GM12872 (cell line): ENCODE data around the gene SCG5.

Experiments
- CTCF ChIP-seq: IDR thresholded peaks from 3 replicates; pipeline ENCODE4 v1.5.1; 2011; ENCODE audit warnings: low read depth, mild to moderate bottlenecking, low read length, moderate library complexity; ENCODE audit not compliant: insufficient read depth

The SCG5 gene

DNA sequence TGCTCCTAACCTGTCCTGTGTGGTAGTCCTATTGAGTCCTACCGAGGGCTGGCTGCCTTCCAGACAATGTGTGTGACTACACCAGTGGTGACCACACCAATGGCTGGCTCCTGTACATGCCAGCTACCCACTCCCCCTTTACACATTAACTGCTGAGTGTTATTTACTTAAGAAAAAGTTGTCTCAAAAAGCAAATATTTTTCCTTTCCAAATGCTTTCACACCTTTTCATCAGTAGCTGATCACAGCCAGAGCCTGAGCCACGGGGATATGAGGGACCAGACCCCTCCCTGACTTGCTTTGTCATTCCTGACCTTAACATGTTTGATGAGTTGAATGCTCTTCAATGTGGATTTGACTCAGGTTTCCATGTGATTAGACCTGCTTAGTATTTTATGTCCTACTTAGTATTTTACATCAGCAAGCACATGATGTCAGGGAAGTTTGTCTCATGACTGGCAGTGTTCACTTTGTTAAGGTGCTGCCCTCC lies 46.7 kb downstream of the SCG5 start:
- TF ChIP-seq CTCF, result no peak

- no peak for TF ChIP-seq CTCF
These were observed 49.6 kb downstream of the SCG5 start for GRCh38 chr15:32690941-32691688.

DNA sequence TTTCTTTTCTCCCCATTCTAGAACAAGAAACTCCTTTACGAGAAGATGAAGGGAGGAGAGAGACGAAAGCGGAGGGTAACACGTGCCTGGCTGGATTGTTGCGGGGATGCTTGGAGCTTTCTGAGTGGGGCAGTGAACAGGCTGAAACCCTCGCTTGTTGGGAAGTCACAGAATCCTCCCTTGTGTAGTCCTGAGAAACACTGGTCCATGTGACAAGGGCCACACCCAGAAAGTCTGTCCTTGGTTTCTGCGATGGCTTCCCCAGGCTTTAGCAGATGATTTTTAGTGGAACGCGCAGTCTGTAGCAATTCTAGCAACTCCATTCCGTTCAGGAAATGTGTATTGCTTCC lies 50.2 kb downstream of the SCG5 start:
- TF ChIP-seq CTCF, result no peak

GRCh38 chr15:32692286-32692685 lies 50.8 kb downstream of the SCG5 start:
- TF ChIP-seq CTCF, result no peak

DNA sequence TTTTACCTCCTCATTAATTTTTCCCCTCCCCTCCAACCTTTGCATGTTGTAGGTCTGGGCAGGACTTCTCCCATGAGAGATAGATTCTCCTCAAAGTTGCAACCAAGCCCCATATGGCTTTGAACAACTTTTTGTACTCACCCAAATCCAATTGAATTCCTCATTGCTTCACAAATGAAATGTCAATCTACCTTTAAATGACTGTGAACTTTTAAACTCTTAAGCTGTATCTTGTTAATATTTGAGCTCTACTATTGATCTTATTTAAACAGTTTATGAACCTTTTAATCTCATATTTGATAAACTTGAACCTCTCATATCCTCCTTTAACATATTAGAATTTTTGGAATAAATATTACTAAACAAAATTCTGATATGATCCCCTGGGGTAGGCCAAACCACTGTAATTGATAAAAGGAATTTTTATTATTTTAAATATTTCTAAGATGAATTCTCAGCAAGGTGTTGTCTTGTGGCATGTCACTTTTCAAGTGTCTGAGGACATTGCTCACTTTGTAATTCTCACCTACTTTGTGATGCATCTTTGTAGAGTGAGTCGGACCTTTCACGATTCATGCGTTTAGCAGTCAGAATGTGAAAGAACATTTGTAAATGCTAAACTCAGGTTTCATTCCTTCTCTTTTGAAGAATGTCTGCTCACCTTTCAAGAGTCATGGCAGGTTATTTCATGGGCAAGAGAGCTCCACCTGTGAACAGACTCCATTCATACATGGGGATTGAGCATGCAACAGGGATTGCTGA lies 52.9 kb downstream of the SCG5 start:
- no peak for TF ChIP-seq CTCF

GRCh38 chr15:32698773-32699390 lies 57.4 kb downstream of the SCG5 start:
- TF ChIP-seq CTCF, result no peak

GRCh38 chr15:32700501-32701150 lies 59.1 kb downstream of the SCG5 start:
- no peak for TF ChIP-seq CTCF
